GM21515 (cell line): Measurements from ENCODE around the gene MYO1E.
"Not testable (repeated sequence)": the region's sequence is repeated elsewhere in the genome, so short reads cannot be mapped to it uniquely, and the experiment has no call there.

ENCODE experiments used
- ATAC-seq: cut with Tn5 transposase; IDR thresholded peaks from one replicate; pipeline ENCODE4 v1.9.1; 2021; ENCODE audit not compliant: unreplicated experiment

MYO1E gene

DNA sequence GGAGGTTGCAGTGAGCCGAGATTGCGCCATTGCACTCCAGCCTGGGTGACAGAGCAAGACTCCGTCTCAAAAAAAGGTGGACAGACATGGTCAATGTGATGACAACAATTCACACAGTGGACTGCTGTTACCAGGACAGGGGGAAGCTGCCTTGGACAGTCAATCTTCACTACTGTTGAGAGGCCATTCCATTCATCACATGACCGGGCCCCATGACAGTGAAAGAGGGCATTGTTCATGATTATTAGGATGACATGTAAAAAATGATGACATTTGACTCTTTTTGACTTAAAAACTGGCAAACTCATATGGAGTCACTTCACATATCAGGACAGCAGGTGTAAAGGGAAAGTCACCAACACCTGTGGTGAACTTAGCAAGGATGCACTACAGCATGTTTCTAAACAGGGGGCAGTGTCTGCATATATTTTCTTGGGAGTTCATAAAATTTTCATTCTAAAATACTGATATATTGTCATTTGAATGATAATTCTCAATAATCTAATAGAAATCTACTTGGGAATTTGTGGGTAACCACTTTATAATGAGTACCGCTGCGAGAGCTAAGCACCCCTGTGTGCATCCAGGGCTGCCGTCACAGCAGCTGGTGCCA is 200.3 kb downstream of the MYO1E start:
- ATAC-seq = no peak

DNA sequence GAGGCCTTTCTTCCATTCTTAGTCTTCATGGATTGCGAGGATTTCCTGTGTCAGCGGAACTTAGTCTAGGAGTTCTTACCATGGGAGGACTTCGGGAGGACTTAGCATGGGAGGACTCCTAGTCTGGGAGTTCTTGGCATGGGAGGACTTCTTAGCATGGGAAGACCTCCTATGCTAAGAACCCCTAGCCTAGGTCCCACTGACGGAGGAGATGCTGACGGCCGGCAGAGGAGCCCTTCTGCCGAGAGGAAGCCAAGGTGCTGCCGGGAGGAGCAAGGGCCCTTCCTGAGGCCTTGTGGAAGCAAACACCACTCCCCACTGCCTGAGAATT is 201.6 kb downstream of the MYO1E start:
- no peak for ATAC-seq

DNA sequence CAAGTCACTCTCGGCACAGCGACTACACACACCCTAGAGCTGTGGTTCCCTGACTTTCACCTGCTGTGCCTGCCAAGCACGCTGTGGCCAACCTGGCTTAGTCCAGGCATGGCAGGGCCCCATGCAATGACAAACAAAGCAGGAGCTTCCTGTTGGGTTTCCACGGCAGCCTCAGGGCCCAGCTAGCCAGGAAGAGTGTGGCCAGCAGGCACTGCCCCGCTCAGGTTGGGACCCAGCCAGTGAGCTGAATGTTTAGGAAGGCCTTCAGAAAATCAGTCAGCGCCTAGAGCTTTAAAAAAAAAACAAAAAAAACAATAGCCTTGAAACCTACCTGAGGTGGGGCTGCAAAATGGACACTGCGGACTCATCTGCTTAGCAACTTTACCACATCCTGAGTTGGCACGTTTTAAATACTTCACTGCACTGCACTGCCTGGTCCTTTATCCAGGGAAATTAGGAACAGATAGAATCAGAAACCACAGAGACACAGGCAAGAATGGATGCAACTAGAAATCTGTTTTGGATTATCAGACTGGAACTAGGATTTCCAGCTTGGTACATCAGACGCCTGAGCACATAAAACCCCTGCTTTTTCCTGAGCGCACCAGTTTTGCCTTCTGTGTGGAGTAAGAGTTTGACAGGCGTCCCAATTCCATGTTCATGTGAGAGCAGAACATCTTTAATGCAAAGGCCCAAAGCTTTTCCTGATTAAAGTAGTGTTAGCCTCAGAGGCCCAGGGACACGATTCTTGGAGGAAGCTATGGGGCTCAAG is 202.2 kb downstream of the MYO1E start:
- ATAC-seq = no peak

DNA sequence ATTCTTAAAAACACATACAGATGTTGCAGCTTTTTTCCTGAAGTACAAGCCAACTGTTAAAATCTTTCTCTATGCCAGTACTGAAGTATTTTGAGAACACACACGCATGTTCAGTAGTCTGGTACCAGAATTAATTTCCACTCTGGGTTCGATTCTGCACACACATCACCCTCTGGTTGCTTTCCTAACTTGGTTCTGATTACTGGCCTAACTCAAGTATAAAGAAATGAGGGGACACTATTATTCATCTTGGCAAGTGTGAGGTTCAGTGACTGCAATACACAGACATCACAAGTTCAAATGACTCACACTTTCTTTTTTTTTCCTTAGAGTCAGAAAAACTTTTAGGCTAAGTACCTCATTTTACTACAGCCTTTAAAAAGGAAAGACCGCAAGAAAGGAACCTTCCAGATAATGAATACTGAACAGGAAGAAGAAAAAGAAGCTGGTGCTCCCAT is 203.4 kb downstream of the MYO1E start:
- no peak for ATAC-seq

DNA sequence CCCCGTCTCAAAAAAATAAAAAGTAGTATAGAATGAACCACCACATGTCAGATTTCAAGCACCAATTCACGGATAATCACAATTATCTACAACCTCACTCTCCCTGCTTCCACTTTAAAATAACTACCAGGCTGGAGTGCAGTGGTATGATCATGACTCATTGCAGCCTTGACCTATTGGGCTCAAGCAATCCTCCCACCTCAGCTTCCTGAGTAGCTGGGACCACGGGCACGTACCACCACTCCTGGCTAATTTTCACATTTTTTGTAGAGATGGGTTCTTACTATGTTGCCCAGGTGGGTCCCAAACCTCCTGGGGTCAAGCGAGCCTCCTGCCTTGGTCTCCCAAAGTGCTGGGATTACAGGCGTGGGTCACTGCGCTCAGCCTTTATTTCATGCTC is 204.1 kb downstream of the MYO1E start:
- ATAC-seq = no peak

DNA sequence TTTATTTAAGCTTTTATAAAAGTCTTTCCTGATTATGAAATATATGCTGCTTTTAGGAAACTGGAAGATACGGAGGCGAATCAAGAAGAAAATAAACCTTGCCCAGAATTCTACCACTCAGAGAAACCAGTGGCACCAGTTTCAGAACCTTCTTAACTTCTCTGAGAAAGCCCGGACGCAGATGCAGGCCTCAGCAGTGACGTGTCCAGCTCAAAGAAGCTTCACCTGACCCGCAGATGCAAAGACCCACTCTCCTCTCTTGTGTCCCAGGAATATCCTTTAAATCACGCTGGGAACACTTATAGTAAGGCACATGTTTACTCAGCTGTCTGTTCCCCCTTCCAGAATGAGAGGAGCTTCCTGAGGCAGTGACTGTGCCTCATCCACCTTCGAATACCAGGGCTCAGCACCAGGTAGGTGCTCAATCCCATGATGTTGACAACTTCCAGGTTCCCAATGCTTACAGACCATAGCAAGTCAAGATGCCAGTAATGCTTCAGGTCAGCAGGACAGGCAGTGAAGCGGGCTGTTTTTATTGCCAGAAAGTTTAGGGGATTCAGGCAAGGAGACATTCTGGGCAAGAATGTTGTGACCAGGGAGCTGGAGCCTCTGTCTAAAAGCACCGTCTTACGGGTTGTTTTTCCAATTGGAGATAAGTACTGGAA is 205.9 kb downstream of the MYO1E start:
- no peak for ATAC-seq

DNA sequence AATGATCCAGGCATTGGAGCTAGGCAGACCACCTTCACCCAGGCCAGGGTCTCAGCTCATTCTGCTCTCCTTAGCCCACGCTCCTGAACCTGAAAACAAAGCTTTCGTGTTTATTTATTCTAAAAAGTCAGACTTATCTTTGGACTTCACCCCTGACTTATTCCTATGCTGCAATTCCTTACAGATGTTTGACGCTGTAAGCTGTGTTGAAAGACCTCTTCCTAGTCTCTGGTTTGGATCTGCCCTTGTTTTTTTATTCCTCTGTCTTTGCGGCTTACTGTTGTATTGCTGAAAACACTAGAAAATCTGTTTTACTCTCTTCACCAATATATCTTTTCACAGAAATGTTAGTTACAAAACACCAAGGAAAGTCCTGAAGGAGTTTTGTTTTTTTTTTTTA is 206.5 kb downstream of the MYO1E start:
- no peak for ATAC-seq

DNA sequence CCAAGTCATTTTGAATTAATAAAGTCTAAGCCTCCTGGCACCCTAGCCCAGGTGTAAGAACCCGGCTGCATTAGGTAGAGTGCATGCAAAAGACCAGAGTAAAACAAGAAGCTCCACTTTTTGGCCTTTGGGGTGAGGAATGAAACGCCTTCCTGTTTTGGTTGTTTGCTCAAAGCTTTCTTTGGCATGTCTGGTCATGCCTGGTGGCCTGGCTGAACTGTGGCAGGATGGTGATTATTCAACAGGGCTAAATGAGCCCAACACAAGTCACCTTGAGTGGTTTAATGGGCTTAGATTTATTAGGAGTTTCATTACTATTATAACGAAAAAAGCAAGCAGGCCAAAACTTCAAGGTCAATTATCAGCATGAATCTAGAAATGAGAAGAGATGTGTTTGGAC is 206.9 kb downstream of the MYO1E start:
- no peak for ATAC-seq

DNA sequence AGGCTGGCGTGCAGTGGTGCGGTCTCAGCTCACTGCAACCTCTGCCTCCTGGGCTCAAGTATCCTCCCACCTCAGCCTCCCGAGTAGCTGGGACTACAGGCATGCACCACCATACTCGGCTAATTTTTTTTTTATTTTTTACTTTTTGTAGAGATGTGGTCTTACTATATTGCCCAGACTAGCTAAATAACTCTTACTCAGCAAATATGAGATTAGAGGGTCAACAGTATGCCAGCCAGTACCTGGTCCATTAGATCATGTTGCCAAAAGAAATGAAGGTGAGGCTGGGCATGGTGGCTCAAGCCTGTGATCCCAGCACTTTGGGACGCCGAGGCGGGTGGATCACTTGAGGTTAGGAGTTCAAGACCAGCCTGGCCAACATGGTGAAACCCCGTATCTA is 210.6 kb downstream of the MYO1E start:
- not testable (repeated sequence) for ATAC-seq

DNA sequence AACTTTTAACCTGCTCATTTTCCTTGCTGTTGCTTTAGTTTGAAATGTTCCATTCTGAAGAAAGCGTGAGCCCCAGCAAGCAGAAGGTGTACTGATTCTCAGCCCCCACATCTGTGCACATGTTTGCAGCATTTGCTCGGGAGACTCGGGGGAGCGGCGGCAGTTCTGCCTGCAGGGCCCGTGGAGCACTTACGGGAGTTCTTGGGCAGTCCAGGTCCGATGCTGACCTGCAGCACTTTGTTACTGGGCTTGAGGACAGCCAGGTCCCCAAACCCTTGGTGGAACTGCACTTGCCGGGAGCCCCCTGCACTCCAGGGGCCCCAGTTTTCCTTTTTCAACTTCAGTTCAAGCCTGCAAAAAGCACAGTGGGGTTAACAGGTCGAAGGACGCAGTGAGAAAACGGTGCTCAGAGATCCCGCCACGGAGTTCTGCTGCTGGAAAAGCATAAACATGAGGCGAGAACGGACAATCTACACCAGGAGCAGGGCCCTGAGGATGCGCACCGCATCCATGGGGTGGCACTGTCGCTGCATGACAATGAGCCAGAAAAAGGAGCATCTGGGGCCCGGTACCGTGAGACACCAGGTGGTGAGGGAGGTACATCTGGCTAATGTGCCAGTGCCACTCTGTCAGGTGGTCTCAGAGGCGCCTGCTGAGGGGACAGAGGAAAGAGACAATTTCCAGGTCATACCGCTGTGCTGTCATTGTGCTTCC is 211.6 kb downstream of the MYO1E start:
- ATAC-seq = no peak

DNA sequence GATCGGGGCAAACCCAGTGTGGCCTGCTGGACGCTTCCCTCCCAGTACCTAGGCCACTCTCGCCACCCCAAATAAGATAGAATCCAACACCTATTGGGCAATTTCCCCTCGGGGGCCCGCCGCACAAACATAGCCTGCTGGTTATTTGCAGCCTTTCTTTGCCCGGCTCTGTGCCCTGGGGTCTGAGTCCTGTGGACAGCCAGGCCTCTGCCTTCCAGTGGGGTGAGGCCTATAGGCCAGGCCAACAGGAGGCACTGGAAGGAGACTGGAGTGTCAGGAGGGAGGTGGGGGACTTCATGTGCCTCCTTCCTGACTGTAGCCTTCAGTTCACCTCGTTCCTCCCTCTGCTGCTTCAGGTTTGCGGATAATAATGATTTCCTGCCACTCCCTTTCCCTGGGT is 213.5 kb downstream of the MYO1E start:
- ATAC-seq = no peak

DNA sequence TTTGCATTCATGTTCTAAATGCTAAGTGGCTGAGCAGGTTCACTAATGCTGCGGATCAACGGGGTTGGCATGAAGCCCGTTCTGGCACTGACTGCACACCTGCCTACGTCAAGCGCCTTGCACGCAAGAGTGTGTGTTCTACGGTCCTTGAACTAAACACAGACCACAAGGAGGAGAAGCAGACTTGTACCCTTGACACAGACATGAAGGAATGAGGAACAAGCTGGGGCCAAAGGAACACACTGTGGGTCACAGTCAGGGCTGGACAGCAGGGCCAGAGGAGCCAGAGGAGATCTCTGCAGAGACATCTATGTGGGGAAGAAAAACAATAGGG is 214.0 kb downstream of the MYO1E start:
- ATAC-seq = no peak

DNA sequence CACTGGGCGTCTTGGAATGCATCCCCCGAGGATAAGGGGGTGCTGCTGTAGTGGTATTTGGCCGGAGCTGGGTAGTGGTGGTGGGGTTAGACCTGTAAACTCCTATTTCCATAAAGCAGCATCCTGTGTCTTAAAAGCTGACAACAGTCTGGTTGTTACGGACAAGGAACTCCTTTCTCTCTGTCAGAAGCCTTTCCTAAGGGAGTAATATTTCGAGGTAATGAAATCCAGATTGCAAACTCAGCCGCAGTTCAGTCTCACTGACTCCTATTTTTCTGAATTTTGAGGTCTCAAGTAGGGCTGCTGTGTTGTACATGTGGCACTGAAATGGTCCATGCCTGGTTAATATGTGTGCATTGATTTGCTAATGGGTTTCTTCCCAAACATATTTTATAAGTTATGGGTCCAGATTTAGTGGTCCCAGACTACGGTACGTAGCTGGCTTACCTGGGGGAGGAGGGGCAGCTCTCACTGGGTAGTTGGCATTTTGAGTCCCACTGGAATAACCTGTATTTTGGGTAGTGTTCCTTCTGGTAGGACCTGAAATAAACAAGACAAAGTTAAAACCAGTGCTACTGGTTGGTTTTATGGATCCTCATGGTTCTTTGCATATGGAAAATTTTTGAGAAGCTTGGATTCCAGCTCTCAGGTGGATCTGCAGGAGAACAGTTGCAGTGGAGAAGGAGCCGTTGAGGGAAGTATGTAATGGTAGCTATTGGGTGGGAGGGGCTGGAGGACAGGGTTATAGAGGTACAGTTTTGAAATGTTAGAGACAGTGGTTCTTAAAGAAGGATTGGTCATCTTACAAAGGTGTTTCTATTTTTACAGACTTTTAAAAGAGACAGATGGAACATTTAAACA is 214.6 kb downstream of the MYO1E start:
- ATAC-seq = no peak

DNA sequence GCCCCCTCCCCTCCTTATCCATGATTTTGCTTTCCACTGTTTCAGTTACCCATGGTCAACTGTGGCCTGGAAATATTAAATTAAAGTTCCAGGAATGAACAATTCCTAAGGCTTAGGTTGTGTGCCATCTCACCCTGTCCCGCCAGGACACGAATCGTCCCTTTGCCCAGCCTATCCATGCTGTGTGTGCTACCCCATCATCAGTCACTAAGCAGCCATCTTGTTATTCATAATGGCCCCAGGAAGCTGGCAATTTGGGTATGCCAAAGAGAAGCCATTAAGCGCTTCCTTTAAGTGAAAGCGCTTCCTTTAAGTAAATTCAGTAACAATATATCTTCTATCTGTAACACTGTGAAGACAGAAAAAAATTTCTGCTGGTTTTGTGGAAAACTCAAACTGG is 215.3 kb downstream of the MYO1E start:
- no peak for ATAC-seq

DNA sequence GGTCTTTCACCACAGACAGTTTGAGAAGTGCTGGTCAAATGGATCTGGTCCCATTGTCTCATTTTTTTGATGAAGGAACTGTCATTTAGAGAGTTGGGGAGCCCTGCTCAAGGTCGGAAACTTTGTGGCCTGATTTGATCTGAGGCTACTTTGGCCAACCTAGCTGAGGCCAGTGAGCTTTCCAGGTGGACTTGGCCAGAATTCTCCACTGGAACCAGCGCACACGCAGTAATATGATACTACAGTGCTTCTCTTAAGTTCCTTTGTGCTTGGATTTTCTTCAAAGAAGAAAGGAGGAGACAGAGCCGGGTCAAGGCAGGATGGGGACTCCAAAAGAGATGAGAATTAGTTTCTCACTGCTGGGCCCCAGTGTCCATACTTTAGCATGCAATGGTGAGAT is 217.2 kb downstream of the MYO1E start:
- no peak for ATAC-seq

DNA sequence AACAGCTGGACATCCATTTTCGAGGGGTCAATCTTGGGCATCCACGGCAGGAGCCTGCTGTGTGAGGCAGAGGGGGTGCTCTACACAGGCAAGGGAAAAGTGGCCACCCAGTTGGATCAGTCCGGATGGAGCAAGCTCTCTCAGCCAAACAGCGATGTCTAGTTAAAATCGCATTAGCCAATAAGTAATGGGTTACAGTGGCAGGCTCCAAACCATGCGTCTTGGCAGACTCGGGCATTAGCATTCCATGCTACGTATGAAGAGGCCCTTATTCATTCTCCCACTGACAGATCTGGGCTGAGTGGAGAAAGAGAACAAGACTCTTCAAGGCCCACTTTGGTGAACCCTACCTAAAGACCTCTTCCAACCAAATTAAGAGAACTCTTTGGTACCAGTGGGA is 218.4 kb downstream of the MYO1E start:
- ATAC-seq = no peak

DNA sequence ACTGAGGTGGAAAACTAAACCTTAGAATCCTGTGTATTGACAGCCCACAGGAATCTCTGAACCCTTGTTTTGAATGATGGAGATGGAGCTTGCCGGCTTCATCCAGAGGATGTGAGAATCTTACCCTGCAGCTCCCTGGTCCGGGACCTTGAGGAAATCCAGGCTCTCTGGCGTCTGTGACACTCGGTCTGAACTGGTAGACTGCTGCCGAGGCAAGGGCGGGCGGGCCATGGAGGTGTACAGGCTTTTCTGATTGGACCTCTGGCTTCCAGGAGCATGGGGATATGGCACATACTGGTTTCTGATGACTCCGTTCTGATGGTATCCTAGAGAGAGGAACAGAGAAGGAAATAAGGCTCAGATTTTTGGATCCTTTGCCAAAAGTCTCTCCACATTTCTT is 219.2 kb downstream of the MYO1E start:
- ATAC-seq = no peak

DNA sequence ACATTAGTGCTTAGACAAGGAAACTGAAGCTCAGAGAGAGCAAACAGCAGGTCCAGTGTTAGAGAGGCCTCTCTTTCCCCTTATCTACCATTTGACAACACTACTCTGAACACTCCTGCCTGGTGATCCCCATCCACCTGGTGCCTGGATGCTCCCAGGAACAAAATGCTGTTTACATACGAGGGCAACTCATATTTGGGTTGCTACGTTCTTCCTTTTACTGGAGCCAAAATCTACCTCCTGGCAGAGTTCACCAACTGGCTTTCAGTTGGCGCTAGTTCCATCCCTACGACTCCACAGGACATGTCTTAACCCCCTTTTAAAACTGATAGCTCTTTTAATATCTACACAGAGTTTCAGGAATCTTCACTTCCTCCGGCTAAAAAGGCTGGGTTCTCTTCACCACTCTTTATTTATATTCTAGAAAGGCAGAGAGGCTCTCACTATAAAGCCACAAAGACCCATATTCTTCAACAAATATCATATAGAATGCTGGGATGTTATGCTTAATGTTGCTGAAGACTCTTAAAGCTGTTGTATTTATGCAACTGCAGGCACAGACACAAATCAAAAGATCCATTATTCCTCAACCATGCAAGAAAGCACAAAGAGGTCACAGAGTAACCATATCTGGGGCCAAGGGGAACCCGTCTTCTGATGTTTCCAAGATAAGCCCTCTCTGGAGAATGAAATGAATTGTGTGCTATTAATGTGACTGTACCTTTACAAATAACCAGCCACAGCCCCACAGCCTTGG is 219.8 kb downstream of the MYO1E start:
- ATAC-seq = no peak

DNA sequence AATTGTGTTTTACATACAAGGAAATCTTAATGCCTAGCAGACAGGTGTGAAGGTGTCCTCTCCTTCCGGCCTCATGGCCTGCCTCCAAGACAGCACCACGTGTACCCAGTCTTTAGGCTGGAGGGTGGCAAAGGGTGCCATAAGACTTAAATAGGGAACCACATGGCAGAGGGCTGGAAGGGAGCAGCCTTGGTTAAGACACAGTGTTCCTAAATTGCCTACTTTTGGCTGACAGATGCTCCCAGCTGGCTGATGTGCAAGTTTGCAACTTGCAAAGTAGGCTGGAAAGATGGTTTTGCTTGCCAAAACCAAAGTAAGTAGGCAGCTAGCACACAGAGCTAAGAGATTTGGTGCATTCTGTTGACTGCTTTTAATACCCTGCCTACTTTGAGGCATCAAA is 222.5 kb downstream of the MYO1E start:
- no peak for ATAC-seq

DNA sequence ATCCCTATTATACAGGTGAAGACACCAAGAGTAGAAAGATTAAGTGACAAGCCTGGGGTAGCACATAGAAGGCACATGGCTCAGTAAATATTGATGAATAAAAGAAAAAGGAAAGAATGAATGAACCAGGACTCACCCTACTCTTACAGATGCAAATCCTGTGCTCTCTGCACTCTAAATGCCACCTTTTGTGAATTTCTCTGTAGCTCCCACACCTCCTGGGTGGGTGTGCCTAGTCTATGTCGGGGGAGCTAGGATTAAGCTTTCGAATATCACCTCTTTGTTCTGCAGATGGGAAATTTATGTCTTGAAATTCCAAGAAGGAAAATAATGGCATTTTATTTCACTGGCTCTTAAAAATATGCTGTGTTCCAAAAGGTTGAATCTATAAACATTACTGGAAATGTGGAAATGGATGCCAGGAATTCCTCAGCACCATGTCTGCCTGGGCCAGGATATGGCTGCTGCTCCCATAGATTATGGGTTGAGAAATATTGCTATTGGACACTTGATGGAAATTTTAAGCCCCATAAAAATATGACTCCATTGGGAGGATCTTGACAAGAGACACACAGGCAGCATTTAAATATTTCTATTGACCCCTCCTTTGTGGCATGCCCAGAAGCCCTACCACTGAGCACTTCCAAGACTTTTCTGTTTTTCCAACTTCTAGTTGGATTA is 224.4 kb downstream of the MYO1E start:
- no peak for ATAC-seq
